Panc1 (cell line): ENCODE results near the gene RCOR3. TPM values are rescaled to one million over a fixed set of nuclear protein-coding genes. Genes with fewer than 3 reads are reported as not detected.
A peak's percentile ranks its signal among the peaks of the same experiment; 100 is the strongest.

Experiments used
- ATAC-seq: fragments of 200-7000 bp; cut with Tn5 transposase; 2 replicates; pipeline ENCODE4 v1.9.1; 2020; ENCODE audit warnings: mild to moderate bottlenecking, moderate library complexity
- BruUV-seq: library from RNA; stranded (reverse); fragments of 400-500 nt; replicated peaks from 2 replicates; lab custom pipeline; 2021; lab: Mats Ljungman, UMichigan
- CTCF ChIA-PET: fragments of 300-600 bp; sonication (Branson Sonifier 250); formaldehyde crosslinking; loops from one replicate; lab custom pipeline; 2022; ENCODE audit warnings: antibody characterized with exemption; lab: Charles Lee
- POLR2A ChIA-PET: fragments of 300-600 bp; sonication (Branson Sonifier 250); formaldehyde crosslinking; loops from one replicate; lab custom pipeline; 2022; ENCODE audit warnings: antibody characterized with exemption; lab: Charles Lee
- DNase-seq: peaks from one replicate; pipeline ENCODE4 v3.0.0-alpha.2; 2010; ENCODE audit warnings: low read depth, low spot score
- H3K27ac ChIP-seq: 2 replicates; pipeline ENCODE4 v1.5.1; 2011; ENCODE audit warnings: mild to moderate bottlenecking, low read length, inconsistent platforms
- H3K27me3 ChIP-seq: fragments of 200-500 bp; sonication (Bioruptor generic); 2 replicates; pipeline ENCODE4 v1.6.0; 2014; ENCODE audit warnings: low read length, inconsistent platforms; ENCODE audit not compliant: control insufficient read depth, insufficient read depth
- H3K36me3 ChIP-seq: fragments of 200-500 bp; sonication (Bioruptor generic); 2 replicates; pipeline ENCODE4 v1.5.1; 2014; ENCODE audit warnings: inconsistent platforms, mild to moderate bottlenecking, low read length, moderate library complexity; ENCODE audit not compliant: control insufficient read depth, insufficient read depth
- H3K4me1 ChIP-seq: 2 replicates; pipeline ENCODE4 v1.5.1; 2011; ENCODE audit warnings: inconsistent platforms, mild to moderate bottlenecking, low read length, moderate library complexity; ENCODE audit not compliant: control insufficient read depth, insufficient read depth
- H3K4me3 ChIP-seq, 2 experiments: 2 replicates each; pipeline ENCODE4 v1.5.1; 2011 to 2012; ENCODE audit warnings: low read depth in 2 of 2, low read length in 2 of 2, mild to moderate bottlenecking in 2 of 2, inconsistent platforms in 1 of 2, moderate library complexity in 1 of 2
- H3K9me3 ChIP-seq: fragments of 200-500 bp; sonication (Bioruptor generic); 2 replicates; pipeline ENCODE4 v1.5.1; 2014; ENCODE audit warnings: low read depth, mild to moderate bottlenecking, inconsistent platforms, low read length, moderate library complexity; ENCODE audit not compliant: control insufficient read depth, insufficient read depth
- POLR2AphosphoS5 ChIP-seq: IDR thresholded peaks from 2 replicates; pipeline ENCODE4 v1.6.1; 2012; ENCODE audit warnings: mild to moderate bottlenecking, low read depth, low read length, moderate library complexity
- SIN3A ChIP-seq: IDR thresholded peaks from 2 replicates; pipeline ENCODE4 v1.6.1; 2012; ENCODE audit warnings: low read depth, mild to moderate bottlenecking, low read length, moderate library complexity, borderline replicate concordance; ENCODE audit not compliant: insufficient read depth
- TCF7L2 ChIP-seq: IDR thresholded peaks from 2 replicates; pipeline ENCODE4 v1.6.1; 2011; ENCODE audit warnings: mild to moderate bottlenecking, low read depth, low read length, inconsistent platforms
- in situ Hi-C: cut with HindIII; loops from 2 replicates; pipeline ENCODE4 v1.10.0; 2016; ENCODE audit warnings: low sequenced_read_pairs, low pct_unique_long_range_greater_than_20kb
- intact Hi-C: fragments of 100-400 bp; cut with micrococcal nuclease; formaldehyde crosslinking; loops from one replicate; pipeline ENCODE4 v1.10.0; 2022; ENCODE audit not compliant: unreplicated experiment
- total RNA-seq: library from RNA; stranded (reverse); gene quantifications from one replicate; pipeline ENCODE4 v1.2.1, GENCODE V29; 2021; ENCODE audit not compliant: unreplicated experiment
- TF ChIP-seq, protein P1 (sequence below): fragments of 450-650 bp; IDR thresholded peaks from 2 replicates; pipeline ENCODE4 v1.5.1; 2017; ENCODE audit warnings: mild to moderate bottlenecking
- TF ChIP-seq, protein P2 (sequence below), 2 experiments: IDR thresholded peaks; 2 replicates each; pipeline ENCODE4 v1.6.1; 2011 to 2012; ENCODE audit warnings: low read depth in 2 of 2, control low read depth in 1 of 2, low read length in 1 of 2, mild to moderate bottlenecking in 1 of 2, moderate library complexity in 1 of 2; ENCODE audit not compliant: insufficient read depth in 1 of 2

Gene RCOR3
- total RNA-seq, 1 experiment from 2014 or later, result 40.4 TPM

DNA sequence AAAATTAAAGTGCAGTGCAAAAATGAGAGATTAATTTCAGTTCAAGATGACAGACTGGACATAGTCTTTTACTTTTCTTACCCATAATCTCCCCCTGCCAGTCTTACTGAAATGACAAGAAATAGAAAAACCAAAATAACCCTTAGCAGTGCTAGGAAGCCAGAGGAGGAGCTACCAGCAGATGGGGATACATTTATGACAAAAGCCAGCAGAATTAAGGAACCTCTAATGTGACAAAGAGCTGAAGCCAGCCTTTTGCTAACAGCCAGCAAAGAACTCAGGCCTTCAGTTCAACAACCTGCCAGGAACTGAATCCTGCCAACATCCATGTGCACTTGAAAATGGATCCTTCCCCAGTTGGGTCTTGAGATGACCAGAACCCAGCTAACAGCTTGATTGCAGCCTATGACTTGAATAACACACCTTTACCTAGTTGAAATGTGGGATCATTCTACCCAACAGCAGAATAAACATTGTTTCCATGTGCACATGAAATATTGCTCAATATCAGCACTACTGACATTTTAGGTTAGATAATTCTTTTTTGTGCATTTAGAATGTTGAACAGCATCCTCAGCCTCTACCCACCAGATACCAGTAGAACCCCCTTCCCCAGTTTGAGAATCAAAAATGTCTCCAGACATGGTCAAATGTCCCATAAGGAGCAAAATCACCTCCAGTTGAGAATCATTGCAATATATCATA lies 59.6 kb downstream of the RCOR3 start:
- DNase-seq (no peak), ATAC-seq (no peak)
- Histone ChIP-seq H3K9me3 (no peaks in the 10 kb centered on the region), H3K27me3 (no peaks in the 10 kb centered on the region), H3K27ac (no peak overlapping the region), H3K4me1 (no peaks in the 10 kb centered on the region), H3K36me3 (peaks cover 15% of the 10 kb centered on the region), H3K4me3 (no peak overlapping the region)
- CTCF ChIA-PET, result interaction anchor here (0.7 kb wide), 1 partner anchor 185 kb away, joined by 5 read pairs; no protein-coding TSS in a partner anchor
- intact Hi-C loops (no loop called here), in situ Hi-C loops (no loop called here)
- BruUV-seq, result no TSS peak
- TF ChIP-seq, protein P1, sequence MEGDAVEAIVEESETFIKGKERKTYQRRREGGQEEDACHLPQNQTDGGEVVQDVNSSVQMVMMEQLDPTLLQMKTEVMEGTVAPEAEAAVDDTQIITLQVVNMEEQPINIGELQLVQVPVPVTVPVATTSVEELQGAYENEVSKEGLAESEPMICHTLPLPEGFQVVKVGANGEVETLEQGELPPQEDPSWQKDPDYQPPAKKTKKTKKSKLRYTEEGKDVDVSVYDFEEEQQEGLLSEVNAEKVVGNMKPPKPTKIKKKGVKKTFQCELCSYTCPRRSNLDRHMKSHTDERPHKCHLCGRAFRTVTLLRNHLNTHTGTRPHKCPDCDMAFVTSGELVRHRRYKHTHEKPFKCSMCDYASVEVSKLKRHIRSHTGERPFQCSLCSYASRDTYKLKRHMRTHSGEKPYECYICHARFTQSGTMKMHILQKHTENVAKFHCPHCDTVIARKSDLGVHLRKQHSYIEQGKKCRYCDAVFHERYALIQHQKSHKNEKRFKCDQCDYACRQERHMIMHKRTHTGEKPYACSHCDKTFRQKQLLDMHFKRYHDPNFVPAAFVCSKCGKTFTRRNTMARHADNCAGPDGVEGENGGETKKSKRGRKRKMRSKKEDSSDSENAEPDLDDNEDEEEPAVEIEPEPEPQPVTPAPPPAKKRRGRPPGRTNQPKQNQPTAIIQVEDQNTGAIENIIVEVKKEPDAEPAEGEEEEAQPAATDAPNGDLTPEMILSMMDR, result 0 out of 2 replicates have a peak, but pooled peaks have one; percentile 7
- no peak for TF ChIP-seq TCF7L2
- POLR2A ChIA-PET, result no interaction called here

DNA sequence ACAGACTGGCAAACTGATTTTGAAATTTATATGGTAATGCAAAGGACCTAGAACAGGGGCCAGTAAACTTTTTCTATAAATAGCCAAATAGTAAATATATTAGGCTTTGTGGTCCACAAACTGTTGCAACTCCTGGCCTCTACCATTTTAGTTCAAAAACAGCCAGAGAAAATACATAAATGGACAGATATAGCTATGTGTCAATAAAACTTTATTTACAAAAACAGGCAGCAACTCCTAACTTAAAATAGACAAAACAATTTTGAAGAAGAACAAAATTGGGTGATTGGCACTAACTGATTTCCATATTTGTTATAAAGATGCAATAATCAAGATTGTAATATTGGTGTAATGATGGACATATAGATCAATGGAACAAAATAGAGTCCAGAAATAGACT lies 60.7 kb downstream of the RCOR3 start:
- no peaks in the 10 kb centered on the region for H3K27me3 ChIP-seq
- no peak for DNase-seq
- no peaks in the 10 kb centered on the region for H3K4me1 ChIP-seq
- no peak overlapping the region for H3K27ac ChIP-seq
- ChIA-PET POLR2A (no interaction called here), CTCF (interaction anchor here (0.6 kb wide), 1 partner anchor 286 kb away, joined by 3 read pairs; no protein-coding TSS in a partner anchor)
- H3K4me3 ChIP-seq, result no peak overlapping the region
- H3K9me3 ChIP-seq, result no peaks in the 10 kb centered on the region
- peaks cover 4% of the 10 kb centered on the region; the same call in 1 of the 2 replicates for H3K36me3 ChIP-seq
- ATAC-seq, result no peak
- intact Hi-C loops, result loop anchor here (5.0 to 10.0 kb wide), 2 partner anchors 65 to 157 kb away; no protein-coding TSS in a partner anchor
- in situ Hi-C loops, result no loop called here
- TF ChIP-seq, protein P2, sequence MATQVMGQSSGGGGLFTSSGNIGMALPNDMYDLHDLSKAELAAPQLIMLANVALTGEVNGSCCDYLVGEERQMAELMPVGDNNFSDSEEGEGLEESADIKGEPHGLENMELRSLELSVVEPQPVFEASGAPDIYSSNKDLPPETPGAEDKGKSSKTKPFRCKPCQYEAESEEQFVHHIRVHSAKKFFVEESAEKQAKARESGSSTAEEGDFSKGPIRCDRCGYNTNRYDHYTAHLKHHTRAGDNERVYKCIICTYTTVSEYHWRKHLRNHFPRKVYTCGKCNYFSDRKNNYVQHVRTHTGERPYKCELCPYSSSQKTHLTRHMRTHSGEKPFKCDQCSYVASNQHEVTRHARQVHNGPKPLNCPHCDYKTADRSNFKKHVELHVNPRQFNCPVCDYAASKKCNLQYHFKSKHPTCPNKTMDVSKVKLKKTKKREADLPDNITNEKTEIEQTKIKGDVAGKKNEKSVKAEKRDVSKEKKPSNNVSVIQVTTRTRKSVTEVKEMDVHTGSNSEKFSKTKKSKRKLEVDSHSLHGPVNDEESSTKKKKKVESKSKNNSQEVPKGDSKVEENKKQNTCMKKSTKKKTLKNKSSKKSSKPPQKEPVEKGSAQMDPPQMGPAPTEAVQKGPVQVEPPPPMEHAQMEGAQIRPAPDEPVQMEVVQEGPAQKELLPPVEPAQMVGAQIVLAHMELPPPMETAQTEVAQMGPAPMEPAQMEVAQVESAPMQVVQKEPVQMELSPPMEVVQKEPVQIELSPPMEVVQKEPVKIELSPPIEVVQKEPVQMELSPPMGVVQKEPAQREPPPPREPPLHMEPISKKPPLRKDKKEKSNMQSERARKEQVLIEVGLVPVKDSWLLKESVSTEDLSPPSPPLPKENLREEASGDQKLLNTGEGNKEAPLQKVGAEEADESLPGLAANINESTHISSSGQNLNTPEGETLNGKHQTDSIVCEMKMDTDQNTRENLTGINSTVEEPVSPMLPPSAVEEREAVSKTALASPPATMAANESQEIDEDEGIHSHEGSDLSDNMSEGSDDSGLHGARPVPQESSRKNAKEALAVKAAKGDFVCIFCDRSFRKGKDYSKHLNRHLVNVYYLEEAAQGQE (IDR thresholded peaks at IDR 0.05; ENCODE audit: insufficient read depth in 1 of 2, low read depth in 2 of 2, low read length in 1 of 2), result no peak
- TF ChIP-seq, protein P1, result no peak
- TF ChIP-seq TCF7L2, result no peak
- no peak for TF ChIP-seq SIN3A
- no peak for TF ChIP-seq POLR2AphosphoS5
- no TSS peak for BruUV-seq
